Stimulated activated CD8-positive, alpha-beta memory T cell treated with anti-CD3 and anti-CD28 coated beads, Interleukin-7, amount 100 ng/mL, for 1 hour (primary cell): Measurements from ENCODE around the gene SPOPL.
"Not testable (repeated sequence)": the region's sequence is repeated elsewhere in the genome, so short reads cannot be mapped to it uniquely, and the experiment has no call there.

ENCODE experiments used
- DNase-seq, 2 donors: peaks; one replicate each; pipeline ENCODE4 v3.0.0-alpha.2; 2020; ENCODE audit warnings: low read depth in 2 of 2

SPOPL gene

DNA sequence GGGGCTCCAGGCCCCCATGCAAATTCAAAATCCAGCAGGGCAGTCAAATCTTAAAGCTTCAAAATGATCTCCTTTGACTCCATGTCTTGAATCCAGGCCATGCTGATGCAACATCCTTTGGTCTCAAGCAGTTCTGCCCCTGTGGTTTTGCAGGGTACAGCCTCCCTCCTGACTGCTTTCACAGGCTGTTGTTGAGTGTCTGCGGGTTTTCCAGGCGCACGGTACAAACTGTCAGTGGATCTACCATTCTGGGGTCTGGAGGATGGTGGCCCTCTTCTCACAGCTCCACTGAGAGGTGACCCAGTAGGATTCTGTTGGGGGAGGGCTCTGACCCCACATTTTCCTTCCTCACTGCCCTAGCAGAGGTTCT lies 22.1 kb downstream of the SPOPL start:
- not testable (repeated sequence) for DNase-seq

GRCh38 chr2:138524353-138524752 lies 22.8 kb downstream of the SPOPL start:
- not testable (repeated sequence) for DNase-seq

GRCh38 chr2:138531913-138532312 lies 30.3 kb downstream of the SPOPL start:
- DNase-seq: no peak

DNA sequence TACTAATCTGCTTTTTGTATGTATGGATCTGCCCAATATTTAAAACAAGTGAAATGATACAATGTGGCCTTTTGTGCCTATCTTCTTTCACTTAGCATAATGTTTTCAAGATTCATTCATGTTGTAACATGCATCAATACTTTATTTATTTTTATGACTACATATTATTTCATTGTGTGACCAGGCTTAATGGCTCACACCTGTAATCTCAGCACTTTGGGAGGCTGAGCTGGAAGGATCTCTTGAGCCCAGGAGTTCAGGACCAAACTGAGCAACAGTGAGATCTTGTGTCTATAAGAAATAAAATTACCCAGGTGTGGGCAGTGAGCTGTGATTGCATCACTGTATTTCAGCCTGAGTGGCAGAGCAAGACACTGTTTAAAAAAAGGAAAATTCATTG lies 33.2 kb downstream of the SPOPL start:
- DNase-seq: no peak

GRCh38 chr2:138536302-138536701 lies 34.7 kb downstream of the SPOPL start:
- no peak for DNase-seq

DNA sequence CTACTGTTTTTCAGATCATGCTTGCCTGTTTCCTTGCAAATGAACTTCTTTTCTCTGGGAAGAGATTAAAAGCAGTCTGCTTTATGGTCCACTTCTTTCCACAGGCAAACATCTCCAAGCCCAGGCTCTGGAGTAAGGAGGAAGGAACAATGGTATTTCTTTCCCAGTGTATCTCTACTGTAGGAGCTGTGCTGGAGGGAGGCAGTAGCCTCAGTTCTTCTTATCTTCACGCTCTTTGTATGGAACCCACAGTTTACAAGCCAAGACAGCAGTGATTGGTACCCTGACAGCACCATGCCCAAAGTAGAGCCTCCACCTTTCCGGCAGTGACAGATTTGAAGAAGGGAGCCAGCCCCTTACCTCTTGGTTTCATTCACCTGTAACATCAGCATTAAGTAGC lies 35.2 kb downstream of the SPOPL start:
- DNase-seq: no peak

GRCh38 chr2:138537170-138537915 lies 35.8 kb downstream of the SPOPL start:
- DNase-seq: no peak

- DNase-seq: not testable (repeated sequence)
Measured at GRCh38 chr2:138544206-138544605, 42.6 kb downstream of the SPOPL start.

- no peak for DNase-seq
Measured at GRCh38 chr2:138548796-138549195, 47.2 kb downstream of the SPOPL start.

DNA sequence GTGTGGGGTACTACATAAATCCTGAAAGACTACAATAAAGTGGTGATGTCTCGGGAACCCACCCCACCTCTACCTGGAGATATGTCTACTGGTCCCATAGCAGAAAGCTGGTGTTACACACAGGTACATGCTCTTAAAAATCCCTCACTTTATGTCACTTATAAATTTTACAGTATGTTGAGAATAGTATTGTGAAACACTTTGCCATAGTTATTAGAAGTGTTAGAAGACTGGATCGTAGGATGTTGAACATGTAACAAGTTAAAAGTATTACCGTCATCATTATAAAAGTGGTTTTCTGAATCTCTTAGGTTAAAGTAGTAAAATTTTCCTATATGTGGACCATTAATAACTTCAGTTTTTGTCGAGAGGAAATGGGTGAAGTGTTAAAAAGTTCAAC lies 48.6 kb downstream of the SPOPL start:
- no peak for DNase-seq

- no peak for DNase-seq
Measured at GRCh38 chr2:138550670-138551287, 49.2 kb downstream of the SPOPL start.

DNA sequence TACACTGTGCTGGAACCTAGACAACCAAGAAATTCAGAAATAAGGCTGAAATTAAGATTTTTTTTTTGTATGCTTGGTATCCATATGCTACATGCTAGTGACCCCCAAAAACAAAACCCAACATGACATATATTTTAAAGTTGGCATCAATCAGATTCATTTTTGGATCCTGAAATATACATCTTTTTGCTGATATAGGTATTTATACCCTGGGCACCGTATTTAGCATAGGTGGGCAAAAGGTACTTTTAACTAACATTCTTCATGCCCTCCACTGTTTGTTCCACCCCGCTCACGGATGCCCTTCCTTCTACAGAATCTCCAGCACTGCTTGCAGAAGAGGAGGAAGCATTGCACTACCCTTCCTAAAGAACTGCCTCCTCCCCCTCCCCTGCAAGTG lies 52.6 kb downstream of the SPOPL start:
- DNase-seq: no peak

DNA sequence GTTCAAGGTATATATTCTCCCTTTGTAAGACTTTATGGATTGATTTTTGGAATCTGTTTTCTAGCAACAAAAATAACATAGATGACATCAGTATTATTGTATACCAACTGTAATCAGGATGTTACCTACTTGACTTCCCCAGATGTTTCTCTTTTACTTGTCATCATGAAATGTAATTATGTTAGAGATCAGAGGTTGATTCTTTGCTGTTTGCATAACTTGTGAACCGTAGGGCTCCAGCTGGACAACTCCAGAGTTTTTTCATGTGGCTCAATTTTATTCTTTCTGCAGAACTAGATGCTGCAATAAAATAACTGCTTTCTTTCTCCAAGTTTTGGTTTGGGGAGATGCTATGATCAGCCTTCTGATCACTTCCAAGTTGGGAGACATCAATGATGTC lies 58.1 kb downstream of the SPOPL start:
- DNase-seq: no peak

DNA sequence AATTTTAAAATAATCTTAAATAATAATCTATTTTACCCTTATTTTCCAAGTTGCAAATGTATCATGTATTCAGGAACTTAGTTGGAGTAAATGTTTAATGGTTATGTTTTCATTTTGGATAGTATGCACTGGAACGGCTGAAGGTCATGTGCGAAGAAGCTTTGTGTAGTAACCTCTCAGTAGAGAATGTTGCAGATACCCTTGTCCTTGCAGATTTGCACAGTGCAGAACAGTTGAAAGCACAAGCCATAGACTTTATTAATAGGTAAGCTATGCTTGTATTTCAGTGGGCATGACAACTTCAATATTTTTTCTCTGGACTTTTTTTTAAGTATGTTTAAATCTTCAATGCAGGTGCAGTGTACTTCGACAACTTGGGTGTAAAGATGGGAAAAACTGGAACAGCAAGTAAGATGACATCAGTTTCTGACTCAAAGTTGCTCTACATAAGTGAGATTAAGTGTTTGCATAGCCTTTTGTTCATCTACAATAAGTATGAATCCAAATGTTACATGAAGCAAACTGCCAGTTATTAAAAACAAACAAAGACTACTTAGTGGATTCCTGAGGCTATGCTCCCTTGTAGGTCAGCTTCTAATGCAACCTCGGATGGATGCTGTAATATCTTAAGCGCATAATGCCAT lies 63.1 kb downstream of the SPOPL start:
- DNase-seq: no peak

- no peak for DNase-seq
Measured at GRCh38 chr2:138565230-138565598, 63.6 kb downstream of the SPOPL start.

DNA sequence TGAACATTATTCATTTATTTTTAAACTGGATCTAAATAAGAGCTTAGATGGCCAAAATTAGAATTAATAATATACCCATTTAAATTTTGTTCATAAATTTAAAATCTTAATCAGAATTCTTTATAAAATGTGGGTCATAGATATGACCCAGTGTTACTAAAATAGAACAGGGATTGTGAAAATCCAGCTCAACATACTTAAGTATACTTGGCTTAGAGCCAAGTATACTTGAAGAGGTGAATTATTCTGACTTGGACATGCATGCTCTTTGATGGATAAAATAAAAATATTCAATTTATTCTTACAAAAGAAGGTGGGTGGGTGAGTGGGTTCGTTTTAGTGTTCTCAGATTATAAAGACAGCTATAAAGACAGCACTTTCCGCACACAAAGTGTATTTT lies 70.7 kb downstream of the SPOPL start:
- DNase-seq: no peak

DNA sequence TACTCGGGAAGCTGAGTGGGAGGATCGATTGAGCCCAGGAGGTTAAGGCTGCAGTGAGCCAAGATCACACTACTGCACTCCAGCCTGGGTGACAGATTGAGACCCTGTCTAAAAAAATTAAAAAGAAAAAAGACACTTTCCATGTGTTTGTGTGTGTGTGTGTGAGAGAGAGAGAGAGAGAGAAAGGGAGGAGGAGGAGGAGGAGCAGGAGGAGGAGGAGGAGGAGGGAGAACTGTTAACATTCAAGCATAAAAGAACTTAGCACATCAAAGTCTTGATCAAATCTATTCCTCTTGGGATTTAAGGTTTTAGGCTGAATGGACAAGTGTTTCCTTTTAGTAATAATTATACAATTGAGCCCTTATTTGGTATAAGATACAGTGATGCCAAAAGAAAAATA lies 75.5 kb downstream of the SPOPL start:
- DNase-seq: no peak

GRCh38 chr2:138579556-138579955 lies 78.0 kb downstream of the SPOPL start:
- DNase-seq: no peak

- DNase-seq: no peak
Measured at GRCh38 chr2:138581909-138582308, 80.3 kb downstream of the SPOPL start.

- no peak for DNase-seq
Measured at GRCh38 chr2:138589663-138590062, 88.1 kb downstream of the SPOPL start.

- DNase-seq: no peak
Measured at GRCh38 chr2:138596403-138596802, 94.8 kb downstream of the SPOPL start.

DNA sequence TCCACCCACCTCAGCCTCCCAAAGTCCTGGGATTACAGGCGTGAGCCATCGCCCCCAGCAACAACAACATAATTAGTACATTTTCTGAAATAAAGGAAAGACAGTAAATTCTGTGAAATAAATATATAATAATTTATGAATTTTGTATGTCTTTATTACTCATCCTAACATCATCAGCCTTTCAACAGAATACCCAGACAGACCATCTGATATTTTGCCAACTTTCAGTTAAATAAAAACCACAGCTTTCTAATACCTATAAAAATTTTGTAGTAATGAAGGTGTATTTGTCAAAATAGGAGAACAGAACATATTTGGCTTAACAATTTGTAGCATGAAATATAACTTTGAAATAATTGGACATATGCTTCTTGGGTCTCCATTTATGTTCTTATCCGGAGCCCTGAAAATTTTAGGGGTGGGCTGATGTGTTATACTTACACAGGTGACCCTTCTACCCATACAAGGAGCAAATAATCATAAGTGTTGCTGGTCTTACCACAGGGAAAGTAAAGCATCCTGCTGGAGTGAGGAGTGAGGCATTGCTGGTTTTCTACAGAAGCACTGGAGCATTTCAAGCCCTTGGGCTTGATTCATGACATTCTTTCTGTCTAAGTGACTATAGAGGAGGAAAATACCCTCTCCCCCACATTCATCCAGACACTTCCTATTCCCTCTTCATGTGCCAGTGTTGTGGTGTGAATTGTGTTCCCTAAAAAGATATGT lies 99.3 kb downstream of the SPOPL start:
- DNase-seq: no peak
